HG02884 (cell line): ENCODE measurements around the gene OTUD4.
A peak's percentile ranks its signal among the peaks of the same experiment; 100 is the strongest.
"Not testable (repeated sequence)": the region's sequence is repeated elsewhere in the genome, so short reads cannot be mapped to it uniquely, and the experiment has no call there.

Experiments used
- ATAC-seq: cut with Tn5 transposase; IDR thresholded peaks from one replicate; pipeline ENCODE4 v1.9.1; 2021; ENCODE audit warnings: mild to moderate bottlenecking, moderate library complexity; ENCODE audit not compliant: unreplicated experiment

OTUD4 gene

DNA sequence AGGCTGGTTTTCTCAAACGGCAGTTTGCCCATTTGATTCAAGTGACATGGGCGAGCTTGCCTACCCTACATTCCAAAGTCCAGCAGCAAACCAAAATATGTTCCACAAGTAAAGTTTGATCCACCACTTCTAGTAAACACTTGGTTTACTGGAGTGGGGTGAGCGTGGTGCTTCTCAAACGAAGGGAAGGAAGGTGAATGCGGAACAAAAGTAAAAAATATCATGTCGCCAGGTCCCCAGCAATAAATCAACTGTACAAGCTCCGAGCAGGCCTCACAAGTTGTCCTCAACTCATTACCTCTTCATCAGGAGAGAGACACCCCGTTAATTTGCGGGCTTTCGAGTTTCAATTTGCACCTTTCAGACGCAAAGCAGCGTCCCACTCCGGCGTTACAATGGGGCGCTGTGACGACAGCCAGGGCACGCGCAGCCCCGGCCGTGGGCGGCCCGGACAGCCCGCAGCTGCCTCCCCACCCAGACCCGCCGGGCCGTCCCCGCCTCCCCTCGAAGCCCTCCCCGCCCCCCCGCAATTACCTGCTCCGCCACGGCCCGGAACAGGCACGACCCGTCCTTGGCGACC is 1.0 kb downstream of the OTUD4 start:
- ATAC-seq, result peak; percentile 35

DNA sequence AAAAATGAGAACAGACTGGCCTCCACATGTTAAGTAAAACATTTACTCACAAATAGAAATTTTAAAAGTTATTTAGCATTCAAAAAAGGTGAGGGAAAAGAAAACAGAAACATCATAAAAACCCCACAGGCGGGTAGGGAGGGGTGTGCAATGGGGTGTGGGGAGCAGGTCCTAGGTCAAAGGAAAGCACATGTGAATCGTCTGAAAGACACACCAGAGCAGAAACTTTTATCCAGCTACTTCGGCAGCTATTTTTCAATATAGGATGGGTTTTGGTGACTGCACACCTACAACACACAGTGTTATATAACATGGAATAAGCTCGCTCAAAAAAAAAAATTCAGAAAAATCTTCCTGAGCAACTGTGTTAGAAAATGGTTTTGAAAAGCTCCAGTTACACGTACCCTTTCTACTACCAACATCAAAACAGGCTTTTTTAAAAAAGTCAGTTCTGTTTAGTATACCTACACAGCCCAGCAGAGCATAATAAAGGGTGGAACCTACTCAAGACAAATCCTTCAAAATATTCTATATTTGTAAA is 1.6 kb downstream of the OTUD4 start:
- no peak for ATAC-seq

DNA sequence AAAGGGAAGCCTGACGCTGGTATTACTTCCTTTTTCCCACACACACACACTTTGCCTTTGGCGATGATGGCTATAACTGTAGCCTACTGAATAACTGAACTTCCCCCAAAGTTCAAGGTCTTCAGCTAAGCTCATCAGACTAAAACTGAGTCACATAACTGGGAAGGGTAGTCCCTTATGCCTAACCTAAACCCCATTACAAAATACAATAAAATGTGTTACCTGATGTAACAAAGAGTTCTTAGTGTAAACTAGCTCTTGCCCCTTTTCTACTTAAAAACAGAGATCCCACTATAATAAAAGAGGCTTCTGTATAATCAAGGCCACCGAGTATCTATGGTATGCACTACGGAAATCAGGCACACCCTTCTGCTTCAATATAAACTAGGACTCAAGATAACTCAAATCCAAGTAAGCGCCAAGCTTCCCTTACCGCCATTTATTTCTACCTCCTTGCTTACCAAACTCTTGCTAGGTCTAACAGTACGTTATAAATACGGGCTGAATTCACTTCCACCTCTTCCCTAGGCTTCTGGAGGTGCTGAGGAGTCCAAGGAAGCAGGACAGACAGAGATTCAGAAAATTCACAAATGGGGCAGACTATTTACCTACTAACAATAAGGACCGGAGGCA is 2.4 kb downstream of the OTUD4 start:
- no peak for ATAC-seq

DNA sequence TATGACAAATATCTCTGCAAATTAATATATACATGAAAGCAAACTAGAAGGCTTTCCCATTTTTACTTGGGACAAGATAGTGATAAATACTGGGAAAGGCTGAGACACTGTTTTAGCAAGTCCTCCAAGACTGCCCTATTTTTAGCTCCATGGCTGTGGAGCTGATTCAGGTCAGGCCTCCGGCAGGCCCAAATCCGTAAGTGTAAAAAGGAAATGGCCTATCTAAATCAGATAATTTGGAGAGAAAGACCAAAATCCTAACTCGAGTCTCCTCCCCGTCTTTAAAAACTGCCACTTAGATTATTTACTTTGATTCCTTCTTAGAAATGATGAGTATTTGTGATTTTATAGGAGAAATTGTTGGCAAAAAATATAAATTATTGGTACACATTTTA is 2.9 kb downstream of the OTUD4 start:
- ATAC-seq, result no peak

DNA sequence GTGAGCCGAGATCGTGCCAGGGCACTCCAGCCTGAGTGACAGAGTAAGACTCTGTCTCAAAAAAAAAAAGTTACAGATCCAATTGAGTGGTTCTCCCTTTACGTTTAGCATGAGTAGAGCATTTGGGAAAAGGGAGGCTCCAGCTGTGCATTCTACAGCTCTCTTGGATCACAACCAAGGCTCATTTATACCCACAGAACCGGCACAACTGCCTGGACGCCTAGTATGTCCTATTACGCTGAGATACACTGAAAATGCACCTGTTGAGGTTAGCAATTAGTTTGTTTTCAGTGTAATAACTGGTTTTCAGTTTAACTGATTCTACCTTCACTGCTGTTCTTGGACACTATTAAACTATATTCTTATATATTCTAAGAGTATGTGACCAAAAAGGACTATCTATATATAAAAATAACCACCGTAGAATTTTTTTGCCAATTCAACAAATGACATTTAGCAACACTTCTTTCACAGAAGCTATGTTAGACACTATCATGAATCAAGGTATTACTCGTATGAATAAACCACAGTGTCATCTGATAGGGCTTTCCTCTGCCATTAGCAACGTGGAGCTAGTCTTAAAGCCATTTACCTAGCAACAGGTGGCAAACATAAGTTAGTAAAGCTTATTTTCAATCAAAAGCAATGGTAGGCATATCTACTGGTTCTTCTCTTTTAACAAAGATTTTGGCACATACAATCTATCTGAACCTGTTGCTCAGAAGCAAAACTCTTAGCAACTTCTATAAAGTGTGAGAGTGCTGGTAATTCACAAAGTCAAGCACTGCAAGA is 3.6 kb downstream of the OTUD4 start:
- ATAC-seq, result no peak

DNA sequence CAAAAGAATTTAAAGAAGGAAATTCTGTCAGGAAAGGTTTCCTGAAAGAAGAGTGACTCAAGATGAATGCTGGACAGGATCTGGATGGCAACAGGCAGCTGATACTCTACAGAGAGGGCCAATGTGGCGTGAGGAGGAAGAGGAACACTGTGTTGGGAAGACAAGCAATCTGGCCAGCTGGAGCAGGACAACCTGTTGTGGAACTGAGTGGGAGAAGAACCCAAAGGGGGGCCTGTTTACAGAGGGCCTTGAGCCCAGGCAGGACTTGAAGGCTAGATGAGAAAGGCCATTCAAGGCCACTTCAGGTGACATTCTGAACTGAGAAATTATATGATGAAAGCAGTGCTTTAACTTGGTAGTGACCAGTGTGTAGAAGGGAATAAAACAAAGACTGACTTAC is 8.5 kb downstream of the OTUD4 start:
- no peak for ATAC-seq

DNA sequence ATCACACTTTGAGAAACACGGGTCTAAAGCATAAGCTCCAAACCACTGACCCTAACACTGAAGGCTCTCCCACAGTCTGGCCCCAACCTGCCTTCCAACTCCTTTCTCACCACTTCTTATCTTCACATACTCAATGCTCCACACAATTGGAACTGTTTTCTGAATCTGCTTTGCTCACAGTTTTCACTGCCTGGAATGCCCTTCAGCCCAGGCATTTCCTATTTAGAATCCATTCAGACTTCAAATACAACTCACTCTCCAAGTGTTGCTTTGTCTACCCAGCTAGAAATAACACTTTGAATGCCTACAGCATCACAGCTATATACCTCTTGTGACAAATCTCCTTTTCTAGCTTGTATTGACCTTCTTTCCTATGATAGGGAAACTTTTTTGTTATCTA is 10.2 kb downstream of the OTUD4 start:
- ATAC-seq, result no peak

DNA sequence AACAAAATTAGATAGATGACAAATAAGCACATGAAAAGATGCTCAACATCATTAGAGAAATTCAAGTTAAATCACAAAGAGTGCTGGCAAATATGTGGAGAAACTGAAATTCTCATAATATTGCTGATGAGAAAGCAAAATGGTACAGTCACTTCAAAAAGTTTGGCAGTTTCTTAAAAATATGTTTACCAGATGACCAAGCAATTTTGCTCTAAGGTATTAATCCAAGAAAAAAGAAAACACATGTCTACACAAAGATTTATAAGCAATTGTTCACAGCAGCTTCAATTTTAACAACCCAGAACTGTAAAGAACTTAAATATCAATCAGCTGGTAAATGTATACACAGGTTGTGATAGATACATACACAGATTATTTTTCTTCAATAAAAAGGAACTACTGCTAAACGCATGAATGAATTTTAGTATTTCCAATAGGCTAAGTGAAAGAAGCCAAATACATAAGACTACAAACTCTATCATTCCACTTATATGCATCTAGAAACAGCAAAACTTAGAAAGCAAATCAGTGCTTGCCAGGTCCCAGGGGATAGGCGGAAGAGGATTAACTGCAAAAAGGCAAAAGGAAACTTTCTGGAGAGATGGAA is 11.7 kb downstream of the OTUD4 start:
- ATAC-seq, result no peak

DNA sequence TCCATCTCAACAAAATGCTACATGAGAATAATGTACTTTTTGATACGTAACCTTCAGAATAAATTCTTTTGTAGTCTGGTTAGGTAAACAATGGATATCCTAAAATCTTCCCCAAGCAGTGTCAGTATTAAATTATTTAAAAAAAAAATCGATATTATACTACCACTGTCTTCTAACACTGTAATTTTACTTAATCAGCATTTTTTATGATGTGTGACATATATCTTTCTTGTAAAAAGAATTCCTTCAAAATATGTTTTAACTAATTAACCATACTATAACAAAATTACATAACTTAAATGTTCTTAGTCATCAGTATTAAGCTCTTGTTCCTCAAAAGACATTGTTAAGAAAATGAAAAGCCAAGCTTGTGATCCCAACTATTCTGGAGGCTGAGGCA is 12.5 kb downstream of the OTUD4 start:
- no peak for ATAC-seq

DNA sequence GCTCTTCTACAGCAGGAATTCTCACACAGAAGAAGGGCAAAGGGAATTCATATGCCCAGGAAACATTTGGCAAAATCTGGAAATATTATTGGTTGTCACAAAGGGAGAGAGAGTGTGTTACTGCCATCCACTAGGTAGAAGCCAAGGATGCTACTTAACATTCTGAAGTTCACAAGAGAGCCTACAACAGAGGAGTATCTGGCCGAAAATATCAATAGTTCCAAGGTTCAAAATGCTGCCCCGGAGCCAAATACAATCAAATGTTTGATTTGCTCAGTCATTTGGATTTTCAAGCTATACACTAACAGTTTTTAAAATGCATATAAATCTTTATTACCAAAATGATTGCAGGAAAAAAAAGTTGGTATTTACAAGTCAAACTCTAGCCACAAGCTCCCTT is 18.8 kb downstream of the OTUD4 start:
- ATAC-seq, result no peak

DNA sequence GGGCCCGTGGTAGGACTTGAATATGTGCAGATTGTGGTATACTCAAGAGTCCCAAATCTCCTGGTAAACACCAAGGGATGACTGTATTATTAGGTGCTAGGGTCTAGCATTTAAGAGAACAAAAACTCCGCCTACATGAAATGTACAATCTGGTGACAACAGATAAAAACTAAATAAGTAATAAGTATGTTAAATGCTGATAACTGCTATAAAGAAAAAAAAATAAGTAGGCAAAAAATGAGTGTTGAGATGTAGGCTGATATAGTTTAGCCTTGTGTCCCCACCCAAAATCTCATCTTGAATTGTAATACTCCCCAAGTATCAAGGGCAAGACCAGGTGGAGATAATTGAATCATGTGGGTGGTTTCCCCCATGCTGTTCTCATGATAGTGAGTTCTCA is 23.4 kb downstream of the OTUD4 start:
- no peak for ATAC-seq

DNA sequence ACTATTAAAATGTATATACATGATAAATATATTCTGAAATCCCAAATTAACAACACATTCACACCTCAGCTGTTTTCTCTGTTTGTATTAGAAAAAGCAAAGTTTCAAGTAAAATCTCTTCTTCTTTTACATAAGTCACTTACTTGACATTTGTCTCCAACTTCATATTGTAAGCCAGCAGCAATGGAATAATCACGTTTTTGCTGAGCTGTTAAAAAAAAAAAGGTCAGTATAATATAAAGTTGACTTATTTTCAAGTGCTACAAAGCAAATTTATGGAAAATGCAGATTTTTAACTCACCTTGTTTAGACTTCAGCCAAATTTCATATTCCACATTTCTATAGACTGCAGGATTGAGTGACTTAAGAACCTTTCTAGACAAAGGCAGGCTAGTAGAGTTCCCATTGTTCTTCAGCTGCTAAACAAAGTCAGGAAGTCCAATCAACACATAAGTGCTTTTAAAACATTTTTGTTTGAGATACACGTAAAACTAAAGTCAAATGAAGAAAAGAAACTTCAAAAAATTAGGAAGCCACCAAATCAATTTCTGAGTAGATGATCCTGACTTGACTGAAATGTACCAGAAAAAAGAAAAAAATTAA is 25.0 kb downstream of the OTUD4 start:
- no peak for ATAC-seq

DNA sequence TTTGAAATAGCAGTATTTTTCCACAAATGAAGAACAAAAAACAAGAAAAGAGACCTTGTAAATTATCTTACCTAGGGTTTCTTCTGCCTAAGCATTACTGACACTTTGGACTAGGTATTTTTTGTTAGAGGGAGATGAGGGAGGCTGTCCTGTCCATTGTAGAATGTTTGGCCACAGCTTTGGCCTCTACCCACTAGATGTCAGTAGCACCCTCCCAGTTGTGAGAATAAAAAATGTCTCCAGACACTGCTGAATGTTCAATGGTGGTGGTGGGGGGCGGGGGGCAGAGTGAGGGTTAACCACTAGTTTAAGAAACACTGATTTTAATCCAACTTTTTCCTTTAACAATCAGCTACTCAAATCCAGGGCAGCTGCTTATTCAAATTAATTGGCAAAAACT is 25.8 kb downstream of the OTUD4 start:
- ATAC-seq, result peak; percentile 87

DNA sequence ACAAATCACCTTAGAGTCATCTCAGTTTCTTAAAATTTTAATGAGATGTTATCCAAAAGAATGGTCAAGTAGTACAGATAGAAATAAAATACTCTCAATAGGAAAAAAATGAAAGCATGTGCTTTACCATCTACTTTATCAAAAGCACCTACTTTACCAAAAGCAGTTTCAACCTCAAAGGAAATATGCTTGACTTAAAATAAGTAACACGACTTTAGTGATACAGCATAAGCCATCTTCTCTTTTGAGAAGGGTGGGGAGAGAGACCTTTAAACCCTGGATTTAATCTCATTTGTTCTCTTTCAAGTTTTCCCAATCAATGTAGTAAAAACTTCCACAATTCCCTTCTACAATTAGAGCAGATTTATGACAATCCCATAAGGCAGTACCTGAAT is 26.5 kb downstream of the OTUD4 start:
- ATAC-seq, result no peak

DNA sequence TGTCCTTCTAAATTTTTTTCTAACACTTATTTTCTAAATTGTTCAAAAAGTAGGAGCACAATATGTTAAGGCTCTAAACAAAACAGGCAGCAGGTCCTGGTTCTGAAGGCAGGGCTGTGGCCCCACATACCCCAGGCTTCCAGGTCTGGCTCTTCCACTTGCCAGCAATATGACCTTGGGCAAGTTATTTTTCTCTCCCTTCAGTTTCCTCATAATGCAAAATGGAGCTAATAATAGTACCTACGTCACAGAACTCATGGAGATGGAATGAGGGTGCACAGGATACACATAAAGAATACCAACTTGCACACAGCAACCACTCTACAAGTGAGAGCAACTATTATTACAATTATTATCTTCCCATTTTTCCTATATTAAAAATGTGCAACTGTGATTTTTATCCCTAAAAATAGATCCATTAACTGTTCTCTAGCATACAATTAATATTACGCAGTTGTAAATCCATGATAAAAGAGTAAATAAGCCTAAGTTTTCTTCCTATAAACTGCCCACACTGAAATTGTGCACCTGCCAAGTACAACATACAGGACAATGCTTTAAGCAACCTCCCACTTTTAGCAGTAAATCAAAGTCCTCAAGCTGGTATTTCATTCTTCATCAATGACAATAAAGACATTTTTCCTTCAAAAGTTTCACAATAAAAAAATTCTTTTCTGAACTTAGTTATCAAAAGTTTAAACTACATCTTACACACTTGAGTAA is 27.0 kb downstream of the OTUD4 start:
- no peak for ATAC-seq

DNA sequence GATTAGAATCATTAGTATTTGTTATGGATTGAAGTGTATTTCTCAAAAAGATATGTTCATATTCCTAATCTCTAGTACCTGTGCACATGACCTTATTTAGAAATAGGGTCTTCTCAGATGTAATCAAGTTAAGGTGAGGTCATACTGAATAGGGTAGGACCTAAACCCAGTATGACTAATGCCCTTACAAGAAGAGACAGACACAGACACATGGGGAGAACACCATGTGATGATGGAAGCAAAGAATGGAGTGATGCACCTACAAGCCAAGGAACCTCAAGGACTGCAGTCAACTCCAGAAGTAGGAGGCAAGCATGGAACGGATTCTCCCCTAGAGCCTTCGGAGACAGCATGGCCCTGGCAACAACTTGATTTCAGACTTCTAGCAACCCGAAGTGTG is 31.4 kb downstream of the OTUD4 start:
- ATAC-seq, result no peak

DNA sequence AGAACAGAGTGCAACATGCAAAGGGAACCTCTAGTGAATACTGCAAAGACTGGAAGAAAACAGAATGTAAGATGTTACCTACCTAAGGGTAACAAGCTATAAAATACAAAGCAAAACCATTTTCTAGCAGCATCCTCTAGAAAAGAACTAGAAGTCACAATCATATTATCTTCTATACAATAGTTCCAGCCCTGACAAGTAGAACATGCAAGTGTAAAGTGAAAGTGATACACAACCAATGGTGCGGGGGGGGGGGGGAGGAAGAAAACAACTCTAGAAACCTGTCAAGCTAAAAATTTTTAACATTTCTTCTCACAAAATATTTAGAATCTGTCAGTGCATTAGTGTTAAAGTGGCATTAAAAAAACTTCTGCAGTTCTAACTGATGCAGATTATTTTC is 44.2 kb downstream of the OTUD4 start:
- ATAC-seq, result not testable (repeated sequence)

DNA sequence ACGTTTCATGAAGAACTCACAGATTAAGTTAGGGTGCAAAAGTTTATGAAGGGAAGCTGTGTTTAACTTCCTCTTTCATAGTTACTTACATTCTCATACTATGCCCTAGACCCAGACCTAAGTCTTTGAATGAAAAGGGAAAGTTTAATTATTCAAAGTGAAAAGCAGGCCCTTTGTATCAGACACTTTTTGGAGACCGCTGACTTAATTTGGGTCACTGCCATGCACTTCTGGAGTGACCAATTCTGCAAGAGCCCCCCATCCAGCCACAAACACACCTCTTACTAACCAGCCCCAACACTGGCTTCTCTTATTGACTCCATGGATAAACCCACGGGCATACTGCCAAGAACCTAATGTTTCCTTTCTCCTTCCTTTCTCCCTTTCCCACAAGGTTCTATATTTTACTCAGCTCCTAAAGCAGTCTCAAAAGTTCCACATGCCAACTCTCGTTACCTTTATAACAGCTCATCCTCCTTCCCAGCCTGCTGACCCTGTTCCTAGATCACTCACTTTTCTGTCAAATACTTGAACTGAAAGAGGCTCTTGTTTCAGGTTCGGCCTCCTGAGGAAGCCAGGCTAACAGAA is 47.8 kb downstream of the OTUD4 start:
- ATAC-seq, result peak; percentile 89

DNA sequence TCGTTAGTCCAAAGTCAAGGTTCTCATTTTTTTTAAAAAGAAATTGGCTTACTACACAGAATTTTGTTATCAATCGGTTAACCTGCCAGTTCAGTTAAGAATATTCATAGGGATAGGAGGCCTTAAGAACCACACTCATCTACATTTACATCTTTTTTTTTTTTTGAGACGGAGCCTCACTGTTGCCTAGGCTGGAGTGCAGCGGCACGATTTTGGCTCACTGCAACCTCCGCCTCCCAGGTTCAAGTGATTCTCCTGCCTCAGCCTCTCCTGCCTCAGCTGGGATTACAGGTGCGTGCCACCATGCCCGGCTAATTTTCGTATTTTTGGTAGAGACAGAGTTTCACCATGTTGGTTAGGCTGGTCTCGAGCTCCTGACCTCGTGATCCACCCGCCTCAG is 48.5 kb downstream of the OTUD4 start:
- ATAC-seq, result no peak

DNA sequence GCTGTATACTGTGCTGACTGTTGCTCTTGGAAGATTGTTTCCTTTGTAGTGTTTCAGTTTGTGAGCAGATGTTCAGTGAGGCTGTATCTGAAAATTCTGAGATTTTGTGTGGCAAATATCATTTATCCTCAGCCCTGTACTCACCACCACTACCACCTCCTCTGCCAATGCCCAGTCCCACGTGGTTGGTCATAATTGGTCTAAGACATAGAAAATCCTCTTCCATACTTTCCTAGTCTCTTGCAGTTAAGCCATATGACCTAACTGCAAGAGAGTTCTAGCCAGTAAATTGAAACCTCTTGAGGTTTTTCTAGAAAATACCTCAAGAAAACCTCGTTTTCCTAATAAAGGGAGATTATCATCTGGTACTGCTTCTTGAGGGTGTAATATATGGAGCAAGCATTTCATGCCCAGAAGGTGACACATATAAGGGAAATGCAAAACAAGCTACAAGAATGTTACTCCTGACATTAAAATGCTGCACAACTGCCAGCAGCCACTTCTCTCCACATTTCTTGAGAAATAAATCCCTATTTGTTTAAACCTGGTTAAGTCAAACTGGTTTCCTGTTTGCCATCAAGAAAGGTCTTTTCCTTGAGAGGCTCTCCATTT is 49.5 kb downstream of the OTUD4 start:
- no peak for ATAC-seq
